ENCODE data around the gene ETF1. TPM values are rescaled to one million over a fixed set of nuclear protein-coding genes. Genes with fewer than 3 reads are reported as not detected.
A peak's percentile ranks its signal among the peaks of the same experiment; 100 is the strongest.

ETF1 gene
- polyA plus RNA-seq, 1 experiment = 107 TPM

DNA sequence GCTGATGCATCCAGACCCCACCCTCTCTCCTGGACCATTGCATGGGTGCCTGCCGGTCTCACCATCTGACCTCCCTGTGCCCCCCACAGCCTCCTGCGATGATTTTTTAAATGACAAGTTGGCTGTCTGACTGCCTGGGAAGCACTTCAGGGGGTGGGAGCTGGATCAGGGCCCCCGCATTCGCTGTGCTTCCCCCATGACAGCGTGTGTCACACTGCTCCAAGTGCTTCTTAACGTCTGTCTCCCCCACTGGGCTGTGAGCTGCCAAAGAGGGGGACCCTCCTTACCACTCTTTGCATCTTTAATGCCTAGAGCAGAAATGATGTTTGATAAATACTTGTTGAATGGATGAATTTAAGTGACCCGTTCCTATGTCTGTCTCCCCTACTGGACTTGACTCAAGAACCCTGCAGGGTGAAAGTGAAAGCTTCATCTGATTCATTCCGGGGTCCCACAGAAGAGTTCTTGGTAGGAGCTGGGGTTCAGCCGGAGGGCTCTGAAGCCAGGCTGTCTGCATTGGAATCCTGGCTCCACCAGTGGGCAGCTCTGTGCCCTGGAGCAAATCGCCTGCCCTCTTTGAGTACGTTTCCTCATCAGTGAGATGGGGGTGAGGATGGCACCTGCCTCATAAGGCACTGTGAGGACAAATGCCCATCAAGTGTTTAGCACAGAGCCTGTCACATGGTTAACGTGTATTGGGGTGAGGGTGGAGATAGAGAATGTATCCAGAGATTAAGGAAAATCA is 85.3 kb downstream of the ETF1 start:
- Histone ChIP-seq H3K9me3 (ENCODE audit: control insufficient read depth, insufficient read depth, low read length) (no peaks in the 10 kb centered on the region), H3K27ac (ENCODE audit: low read depth, low read length) (no peak overlapping the region), H3K4me3 (ENCODE audit: low read depth, low read length) (no peak overlapping the region), H3K27me3 (ENCODE audit: control insufficient read depth, insufficient read depth, low read length) (peaks cover 2% of the 10 kb centered on the region)
- CTCF ChIA-PET = interaction anchor here (1.0 to 1.8 kb wide), 3 partner anchors 7 to 46 kb away, joined by 5 to 11 read pairs (median 6); no protein-coding TSS in a partner anchor
- TF ChIP-seq, protein P1, sequence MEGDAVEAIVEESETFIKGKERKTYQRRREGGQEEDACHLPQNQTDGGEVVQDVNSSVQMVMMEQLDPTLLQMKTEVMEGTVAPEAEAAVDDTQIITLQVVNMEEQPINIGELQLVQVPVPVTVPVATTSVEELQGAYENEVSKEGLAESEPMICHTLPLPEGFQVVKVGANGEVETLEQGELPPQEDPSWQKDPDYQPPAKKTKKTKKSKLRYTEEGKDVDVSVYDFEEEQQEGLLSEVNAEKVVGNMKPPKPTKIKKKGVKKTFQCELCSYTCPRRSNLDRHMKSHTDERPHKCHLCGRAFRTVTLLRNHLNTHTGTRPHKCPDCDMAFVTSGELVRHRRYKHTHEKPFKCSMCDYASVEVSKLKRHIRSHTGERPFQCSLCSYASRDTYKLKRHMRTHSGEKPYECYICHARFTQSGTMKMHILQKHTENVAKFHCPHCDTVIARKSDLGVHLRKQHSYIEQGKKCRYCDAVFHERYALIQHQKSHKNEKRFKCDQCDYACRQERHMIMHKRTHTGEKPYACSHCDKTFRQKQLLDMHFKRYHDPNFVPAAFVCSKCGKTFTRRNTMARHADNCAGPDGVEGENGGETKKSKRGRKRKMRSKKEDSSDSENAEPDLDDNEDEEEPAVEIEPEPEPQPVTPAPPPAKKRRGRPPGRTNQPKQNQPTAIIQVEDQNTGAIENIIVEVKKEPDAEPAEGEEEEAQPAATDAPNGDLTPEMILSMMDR (IDR thresholded peaks at IDR 0.05; ENCODE audit: low read depth, low read length) = no peak
- POLR2A ChIA-PET = no interaction called here
- no peak for DNase-seq (ENCODE audit: low read depth, low spot score)

Small RNA genes lying within 50 kb of the gene (small RNA-seq; reads per million reads assigned to genes)
- 4.8 reads per million, percentile 48 among the genes with 10 or more reads in this experiment for gene RF00154 (ENCODE audit: insufficient read length, low read depth)
- gene SNORD63 (ENCODE audit: insufficient read length, low read depth) = 6,210 reads per million, percentile 98 among the genes with 10 or more reads in this experiment

Other genes starting within 250 kb of the ETF1 start
- gene CDC25C, start 211.4 kb downstream of the ETF1 start, polyA plus RNA-seq (2011; rRNA removed) = 3.2 and 4.8 TPM in 2 replicates
- 35.6 and 35.9 TPM in 2 replicates for gene FAM53C, start 205.0 kb downstream of the ETF1 start, polyA plus RNA-seq (2011; rRNA removed)
- gene KDM3B, start 190.6 kb downstream of the ETF1 start, polyA plus RNA-seq (2011; rRNA removed) = 28.3 and 32.7 TPM in 2 replicates
- 24.7 and 36.9 TPM in 2 replicates for gene REEP2, start 104.2 kb downstream of the ETF1 start, polyA plus RNA-seq (2011; rRNA removed)
- 17.0 and 24.5 TPM in 2 replicates for gene EGR1, start 77.8 kb downstream of the ETF1 start, polyA plus RNA-seq (2011; rRNA removed)
- 194 and 207 TPM in 2 replicates for gene HSPA9, start 32.2 kb upstream of the ETF1 start, polyA plus RNA-seq (2011; rRNA removed)
- gene CTNNA1, start 210.2 kb upstream of the ETF1 start, polyA plus RNA-seq (2011; rRNA removed) = 140 and 207 TPM in 2 replicates

All from AG04450 (cell line).